ENCODE data around the gene C22orf42.
"Not testable (repeated sequence)": the region's sequence is repeated elsewhere in the genome, so short reads cannot be mapped to it uniquely, and the experiment has no call there.

C22orf42 gene

GRCh38 chr22:32135958-32136357 is 23.1 kb downstream of the C22orf42 start:
- DNase-seq (ENCODE audit: low spot score) = not testable (repeated sequence)

- DNase-seq (ENCODE audit: low spot score) = not testable (repeated sequence)
Measured at GRCh38 chr22:32134796-32135195, 24.3 kb downstream of the C22orf42 start.

- DNase-seq (ENCODE audit: low spot score) = no peak
Measured at GRCh38 chr22:32132783-32133182, 26.3 kb downstream of the C22orf42 start.

DNA sequence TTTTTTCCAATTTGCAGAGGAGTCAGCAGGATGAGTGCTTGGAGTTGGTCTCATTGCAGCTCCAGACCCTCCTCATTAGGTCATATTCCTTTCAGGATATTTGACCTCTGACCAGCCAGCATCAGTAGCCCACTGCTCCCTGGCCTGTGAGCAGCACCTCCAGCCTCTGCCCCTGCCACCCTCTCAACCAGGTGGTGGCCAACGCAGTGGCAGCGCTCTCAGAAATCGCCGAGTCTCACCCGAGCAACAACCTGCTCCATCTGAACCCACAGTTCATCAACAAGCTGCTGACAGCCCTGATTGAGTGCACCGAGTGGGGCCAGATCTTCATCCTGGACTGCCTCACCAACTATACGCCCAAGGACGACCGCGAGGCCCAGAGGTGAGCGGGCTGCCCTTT is 27.0 kb downstream of the C22orf42 start:
- no peak for DNase-seq (ENCODE audit: low spot score)

GRCh38 chr22:32130464-32130863 is 28.6 kb downstream of the C22orf42 start:
- DNase-seq (ENCODE audit: low spot score) = no peak

DNA sequence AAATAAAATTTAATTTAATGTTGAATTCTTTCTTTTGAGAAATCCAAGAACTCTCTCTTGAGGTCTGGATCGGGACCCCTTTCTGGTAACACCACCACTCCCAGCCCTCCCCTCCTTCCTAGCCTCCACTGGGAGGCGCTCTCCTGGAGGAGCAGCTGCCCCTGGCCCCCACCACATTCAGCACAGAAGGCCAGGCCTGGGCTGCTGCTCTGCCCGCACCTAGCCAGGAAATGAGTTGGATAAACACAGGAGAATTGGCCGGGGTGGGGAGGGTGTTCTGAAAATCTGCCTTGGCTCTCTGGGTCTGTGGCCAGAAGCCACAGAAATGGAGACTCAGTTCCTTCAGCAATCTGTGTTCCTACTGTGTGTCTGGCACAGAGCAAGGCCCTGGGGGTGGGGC is 31.2 kb downstream of the C22orf42 start:
- no peak for DNase-seq (ENCODE audit: low spot score)

- no peak for DNase-seq (ENCODE audit: low spot score)
Measured at GRCh38 chr22:32123657-32124056, 35.4 kb downstream of the C22orf42 start.

GRCh38 chr22:32122899-32123298 is 36.2 kb downstream of the C22orf42 start:
- no peak for DNase-seq (ENCODE audit: low spot score)

DNA sequence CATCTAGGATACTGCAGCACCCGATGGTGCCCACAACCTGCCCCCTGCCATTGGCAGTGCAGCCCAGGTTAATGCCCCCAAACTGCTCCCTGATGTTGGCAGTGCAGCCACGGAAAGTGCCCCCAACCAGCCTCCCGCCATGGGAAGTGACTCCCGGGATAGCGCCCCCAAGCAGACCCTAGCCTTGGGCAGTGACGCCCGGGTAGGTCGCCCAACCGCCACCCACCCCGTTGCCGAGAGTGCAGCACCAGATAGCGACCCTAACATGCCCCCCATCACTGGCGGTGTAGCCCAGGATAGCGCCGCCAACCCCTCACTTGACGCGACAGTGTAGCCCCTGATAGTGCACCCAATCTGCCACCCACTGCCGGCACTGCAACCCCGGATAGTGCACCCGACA is 38.5 kb downstream of the C22orf42 start:
- no peak for DNase-seq (ENCODE audit: low spot score)

GRCh38 chr22:32119568-32120235 is 39.4 kb downstream of the C22orf42 start:
- no peak for DNase-seq (ENCODE audit: low spot score)

DNA sequence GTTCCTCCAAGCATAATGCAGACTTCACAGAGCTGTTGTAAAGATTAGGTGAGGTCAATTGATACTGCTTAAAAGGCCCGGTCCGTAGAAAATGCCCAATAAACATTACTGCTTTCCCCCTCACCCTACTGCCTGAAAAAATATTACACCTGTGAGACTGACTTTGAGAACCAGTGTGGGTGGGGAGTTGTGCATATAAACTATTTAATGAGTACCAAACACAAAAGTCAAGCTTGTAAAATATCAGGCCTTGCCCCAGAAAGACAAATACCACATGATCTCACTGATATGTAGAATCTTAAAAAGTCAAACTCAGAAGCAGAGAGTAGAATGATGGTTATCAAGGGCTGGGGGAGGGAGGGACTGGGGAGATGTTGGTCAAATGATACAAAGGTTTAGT is 46.7 kb downstream of the C22orf42 start:
- no peak for DNase-seq (ENCODE audit: low spot score)

DNA sequence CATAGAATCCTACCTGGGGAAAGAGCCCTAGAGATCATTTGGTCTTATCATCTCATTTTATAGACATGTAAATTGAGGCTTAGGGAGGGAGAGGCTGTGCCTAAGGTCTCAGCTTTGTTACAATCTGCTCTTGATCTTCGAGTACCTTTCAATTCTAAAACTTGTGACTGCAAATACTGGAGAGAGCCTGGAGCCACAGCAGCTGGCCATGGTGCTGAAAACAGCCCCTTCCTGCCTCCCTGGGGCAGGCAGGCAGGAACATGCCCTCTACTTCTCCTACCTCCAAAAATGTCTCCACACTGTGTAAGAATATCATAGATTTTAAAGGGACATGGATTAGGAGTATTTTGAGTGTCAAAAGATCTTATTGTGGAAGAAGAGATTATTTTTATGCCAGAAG is 52.2 kb downstream of the C22orf42 start:
- DNase-seq (ENCODE audit: low spot score) = no peak

DNA sequence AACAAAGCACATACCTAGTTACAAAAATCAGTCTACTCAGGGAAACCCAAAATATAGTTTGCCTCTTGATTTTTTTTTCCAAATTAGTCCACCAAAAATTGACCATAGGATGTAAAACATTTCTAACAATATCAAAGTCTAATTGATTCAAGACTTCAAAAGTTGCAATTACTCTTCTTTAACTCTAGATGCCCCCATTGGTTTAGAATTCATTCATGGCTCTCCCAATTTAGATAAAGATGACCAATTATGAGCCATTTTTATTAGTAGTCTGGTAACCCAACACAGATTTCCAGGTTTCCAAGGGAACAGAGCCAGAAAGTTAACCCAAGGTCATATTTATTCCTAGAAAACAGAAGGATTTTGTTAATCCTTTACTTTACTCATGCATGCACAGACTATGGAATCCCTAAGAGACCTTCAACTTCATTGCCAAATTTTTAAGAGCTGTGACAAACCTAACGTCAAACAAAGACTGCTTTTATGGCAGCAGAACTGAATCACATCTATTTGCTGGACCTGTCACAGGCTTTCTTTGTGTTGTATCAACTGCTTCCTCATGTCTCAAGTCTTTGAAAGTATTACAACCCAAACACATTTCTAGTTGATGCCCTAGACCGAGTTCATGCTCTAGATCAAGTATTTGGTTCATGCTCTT is 55.3 kb downstream of the C22orf42 start:
- DNase-seq (ENCODE audit: low spot score) = no peak

- no peak for DNase-seq (ENCODE audit: low spot score)
Measured at GRCh38 chr22:32100711-32101110, 58.4 kb downstream of the C22orf42 start.
